ENCODE data around the gene PCDHGA9. TPM values are rescaled to one million over a fixed set of nuclear protein-coding genes. Genes with fewer than 3 reads are reported as not detected.
"Not testable (repeated sequence)": the region's sequence is repeated elsewhere in the genome, so short reads cannot be mapped to it uniquely, and the experiment has no call there.

The PCDHGA9 gene
- total RNA-seq, 1 donor from 2014 or later, result 4.8 TPM

DNA sequence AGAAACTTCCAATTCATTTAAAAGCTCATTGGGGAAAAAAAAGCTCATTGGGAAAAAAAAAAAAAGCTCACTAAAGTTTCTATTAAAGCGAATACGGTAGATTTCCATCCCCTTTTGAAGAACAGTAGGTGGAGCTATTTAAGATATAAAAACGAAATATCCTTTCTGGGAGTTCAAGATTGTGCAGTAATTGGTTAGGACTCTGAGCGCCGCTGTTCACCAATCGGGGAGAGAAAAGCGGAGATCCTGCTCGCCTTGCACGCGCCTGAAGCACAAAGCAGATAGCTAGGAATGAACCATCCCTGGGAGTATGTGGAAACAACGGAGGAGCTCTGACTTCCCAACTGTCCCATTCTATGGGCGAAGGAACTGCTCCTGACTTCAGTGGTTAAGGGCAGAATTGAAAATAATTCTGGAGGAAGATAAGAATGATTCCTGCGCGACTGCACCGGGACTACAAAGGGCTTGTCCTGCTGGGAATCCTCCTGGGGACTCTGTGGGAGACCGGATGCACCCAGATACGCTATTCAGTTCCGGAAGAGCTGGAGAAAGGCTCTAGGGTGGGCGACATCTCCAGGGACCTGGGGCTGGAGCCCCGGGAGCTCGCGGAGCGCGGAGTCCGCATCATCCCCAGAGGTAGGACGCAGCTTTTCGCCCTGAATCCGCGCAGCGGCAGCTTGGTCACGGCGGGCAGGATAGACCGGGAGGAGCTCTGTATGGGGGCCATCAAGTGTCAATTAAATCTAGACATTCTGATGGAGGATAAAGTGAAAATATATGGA, 27.9 kb downstream of the PCDHGA9 start, which contains the start of gene PCDHGA12:
Gene PCDHGA12, plus strand, starts transcription at position 176 of the 782 bp plus-strand sequence. Its CDS starts 253 bp downstream, at position 429.
- Histone ChIP-seq H3K4me3 (peak within 1 kb of the TSS; percentile 28), H3K9me3 (peaks cover 85% of the 10 kb centered on the region), H3K4me1 (no peaks in the 10 kb centered on the region), H3K27me3 (ENCODE audit: low read depth) (peaks cover 11% of the 10 kb centered on the region), H3K27ac (no peak within 1 kb of the TSS), H3K36me3 (no peaks in the 10 kb centered on the region)
- intact Hi-C loops (cut with DNase I), result no loop called here
- ATAC-seq (peak; percentile 35 to 78), DNase-seq (no peak)
- TF ChIP-seq CTCF (IDR thresholded peaks at IDR 0.05), result peak; percentile 35

DNA sequence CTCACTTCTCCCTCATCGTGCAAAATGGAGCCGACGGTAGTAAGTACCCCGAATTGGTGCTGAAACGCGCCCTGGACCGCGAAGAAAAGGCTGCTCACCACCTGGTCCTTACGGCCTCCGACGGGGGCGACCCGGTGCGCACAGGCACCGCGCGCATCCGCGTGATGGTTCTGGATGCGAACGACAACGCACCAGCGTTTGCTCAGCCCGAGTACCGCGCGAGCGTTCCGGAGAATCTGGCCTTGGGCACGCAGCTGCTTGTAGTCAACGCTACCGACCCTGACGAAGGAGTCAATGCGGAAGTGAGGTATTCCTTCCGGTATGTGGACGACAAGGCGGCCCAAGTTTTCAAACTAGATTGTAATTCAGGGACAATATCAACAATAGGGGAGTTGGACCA, 28.7 kb downstream of the PCDHGA9 start:
- no peak for TF ChIP-seq CTCF (IDR thresholded peaks at IDR 0.05)
- DNase-seq, result no peak
- Histone ChIP-seq H3K4me3 (peak overlapping the region; percentile 28), H3K9me3 (peaks cover 84% of the 10 kb centered on the region), H3K27ac (no peak overlapping the region), H3K4me1 (no peaks in the 10 kb centered on the region), H3K27me3 (ENCODE audit: low read depth) (peaks cover 11% of the 10 kb centered on the region), H3K36me3 (no peaks in the 10 kb centered on the region)
- peak in 1 of 2 donors; percentile 42 for ATAC-seq
- intact Hi-C loops (cut with DNase I), result no loop called here

GRCh38 chr5:141432308-141432707, 29.7 kb downstream of the PCDHGA9 start:
- Histone ChIP-seq H3K9me3 (peaks cover 82% of the 10 kb centered on the region), H3K27me3 (ENCODE audit: low read depth) (peaks cover 11% of the 10 kb centered on the region)
- ATAC-seq; H3K4me3 ChIP-seq; DNase-seq; intact Hi-C loops (cut with DNase I); H3K27ac ChIP-seq; H3K4me1 ChIP-seq; H3K36me3 ChIP-seq: not testable (repeated sequence)

DNA sequence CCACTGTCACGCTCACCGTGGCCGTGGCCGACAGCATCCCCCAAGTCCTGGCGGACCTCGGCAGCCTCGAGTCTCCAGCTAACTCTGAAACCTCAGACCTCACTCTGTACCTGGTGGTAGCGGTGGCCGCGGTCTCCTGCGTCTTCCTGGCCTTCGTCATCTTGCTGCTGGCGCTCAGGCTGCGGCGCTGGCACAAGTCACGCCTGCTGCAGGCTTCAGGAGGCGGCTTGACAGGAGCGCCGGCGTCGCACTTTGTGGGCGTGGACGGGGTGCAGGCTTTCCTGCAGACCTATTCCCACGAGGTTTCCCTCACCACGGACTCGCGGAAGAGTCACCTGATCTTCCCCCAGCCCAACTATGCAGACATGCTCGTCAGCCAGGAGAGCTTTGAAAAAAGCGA, 30.1 kb downstream of the PCDHGA9 start:
- H3K4me1 ChIP-seq; H3K36me3 ChIP-seq; H3K27ac ChIP-seq; DNase-seq; ATAC-seq; intact Hi-C loops (cut with DNase I); H3K4me3 ChIP-seq: not testable (repeated sequence)
- peaks cover 11% of the 10 kb centered on the region for H3K27me3 ChIP-seq (ENCODE audit: low read depth)
- H3K9me3 ChIP-seq, result peaks cover 78% of the 10 kb centered on the region

GRCh38 chr5:141434006-141434405, 31.4 kb downstream of the PCDHGA9 start:
- H3K9me3 ChIP-seq, result peaks cover 67% of the 10 kb centered on the region
- no peak overlapping the region for H3K27ac ChIP-seq
- no peak for ATAC-seq
- no peak for TF ChIP-seq CTCF (IDR thresholded peaks at IDR 0.05)
- intact Hi-C loops (cut with DNase I), result no loop called here
- H3K36me3 ChIP-seq, result no peaks in the 10 kb centered on the region
- H3K4me3 ChIP-seq, result no peak overlapping the region
- no peak for DNase-seq
- peaks cover 7% of the 10 kb centered on the region for H3K27me3 ChIP-seq (ENCODE audit: low read depth)
- H3K4me1 ChIP-seq, result no peaks in the 10 kb centered on the region

DNA sequence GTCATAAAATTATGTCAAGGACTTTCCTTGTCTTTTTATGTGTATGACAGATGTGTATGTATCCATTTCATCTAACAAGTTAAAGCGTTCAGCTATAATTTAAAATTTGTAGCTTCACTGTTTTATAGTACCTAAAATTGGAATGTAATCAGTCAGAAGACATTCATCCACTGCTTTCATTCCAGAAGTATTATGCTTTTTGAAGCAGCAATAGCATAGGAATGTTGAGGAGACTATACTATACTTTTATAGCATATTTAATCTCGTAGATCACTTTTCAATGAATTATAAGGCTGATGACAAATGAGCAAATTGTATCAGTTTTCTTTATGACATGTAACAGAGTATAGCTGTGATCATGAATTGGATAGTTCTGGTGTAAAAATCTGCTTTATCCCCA, 34.6 kb downstream of the PCDHGA9 start:
- no peak overlapping the region for H3K27ac ChIP-seq
- H3K4me1 ChIP-seq, result no peaks in the 10 kb centered on the region
- intact Hi-C loops (cut with DNase I), result no loop called here
- ATAC-seq, result no peak
- no peak overlapping the region for H3K4me3 ChIP-seq
- DNase-seq, result no peak
- H3K36me3 ChIP-seq, result no peaks in the 10 kb centered on the region
- no peak for TF ChIP-seq CTCF (IDR thresholded peaks at IDR 0.05)
- H3K9me3 ChIP-seq, result peaks cover 62% of the 10 kb centered on the region
- H3K27me3 ChIP-seq (ENCODE audit: low read depth), result no peaks in the 10 kb centered on the region

All from lower lobe of right lung (tissue), 2 donors.